Measurements from ENCODE around the gene CFAP157.

Gene CFAP157

DNA sequence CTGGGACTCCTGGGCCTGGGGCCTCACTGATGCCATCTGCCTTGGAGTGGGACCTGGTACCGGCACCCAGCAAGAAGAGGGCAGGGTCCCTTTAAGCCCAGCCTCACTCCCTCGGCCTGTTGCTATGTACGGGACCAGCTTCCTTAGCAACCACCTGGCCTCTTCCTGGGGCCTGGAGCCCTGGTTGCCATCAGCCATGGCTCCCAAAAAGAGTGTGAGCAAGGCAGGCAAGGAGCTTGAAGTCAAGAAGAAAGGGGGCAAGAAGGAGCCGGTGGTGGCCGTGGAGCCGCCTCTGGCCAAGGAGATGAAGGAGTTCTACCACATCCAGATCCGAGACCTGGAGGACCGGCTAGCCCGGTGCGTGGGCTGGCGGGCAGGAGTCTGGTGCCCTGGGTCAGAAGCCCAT is at the start of gene CFAP157:
TSS of gene CFAP157 (plus strand) at position 153 of the 406 bp plus-strand sequence. CDS start at position 197, 44 bp downstream.
- no peak for DNase-seq (ENCODE audit: low spot score)

- DNase-seq (ENCODE audit: low spot score) = no peak
These were observed 48.4 kb upstream of the CFAP157 start for GRCh38 chr9:127658428-127658827.

DNA sequence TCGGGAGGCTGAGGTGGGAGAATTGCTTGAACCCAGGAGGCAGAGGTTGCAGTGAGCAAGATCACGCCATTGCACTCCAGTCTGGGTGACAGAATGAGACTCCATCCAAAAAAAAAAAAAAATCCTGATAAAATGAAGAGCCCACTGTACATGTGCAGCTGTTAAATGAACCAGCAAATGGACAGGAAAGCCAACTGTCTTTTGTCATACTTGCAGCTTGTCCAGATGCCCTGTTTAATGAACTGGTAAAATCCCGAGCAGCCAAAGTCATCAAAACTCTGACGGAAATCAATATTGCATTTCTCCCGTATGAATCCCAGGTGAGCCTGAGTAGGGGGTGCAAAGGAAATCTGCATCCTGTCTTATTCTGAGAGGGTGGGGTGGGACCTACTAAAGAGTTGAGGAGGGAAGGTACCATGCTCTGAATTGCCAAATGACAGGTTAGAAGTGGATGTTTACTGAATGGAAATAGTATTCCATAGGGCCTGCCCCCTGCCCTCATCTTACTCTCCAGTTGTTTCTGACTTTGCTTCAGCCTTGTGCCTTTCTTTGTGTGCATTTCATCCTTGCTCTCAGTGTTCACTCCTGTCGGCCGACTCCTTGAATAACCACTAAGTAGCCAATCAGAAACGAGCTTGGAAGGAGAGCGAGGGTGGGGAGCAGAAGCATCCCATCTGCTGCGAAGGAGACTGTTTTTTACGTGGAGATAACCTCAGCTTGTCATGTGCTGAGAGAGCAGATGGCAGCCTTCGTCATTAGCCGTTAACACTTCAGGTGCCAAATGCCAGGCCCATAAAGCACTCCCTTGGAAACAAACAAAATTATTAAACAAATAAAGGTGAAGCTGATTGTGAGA is 45.7 kb upstream of the CFAP157 start:
- DNase-seq (ENCODE audit: low spot score) = no peak

DNA sequence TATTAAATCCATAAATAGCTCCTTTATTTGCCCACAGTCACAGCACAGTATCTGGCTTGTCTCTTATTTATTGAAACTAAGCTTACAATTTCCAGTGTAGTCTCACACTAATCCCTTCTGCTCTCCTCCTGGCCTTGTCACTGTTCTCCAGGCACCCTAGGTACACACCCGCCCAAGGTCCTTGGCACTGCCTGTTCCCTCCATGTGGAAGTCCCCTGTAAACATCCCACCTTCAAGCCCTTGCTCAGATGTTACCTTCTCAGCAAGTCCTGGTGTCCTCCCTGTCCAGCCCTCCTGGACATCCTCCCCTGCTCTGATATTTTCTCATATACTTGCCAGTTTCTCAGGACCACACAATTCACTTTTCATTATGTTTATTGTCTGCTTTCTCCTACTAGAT is 44.2 kb upstream of the CFAP157 start:
- no peak for DNase-seq (ENCODE audit: low spot score)

GRCh38 chr9:127664324-127664677 is 42.5 kb upstream of the CFAP157 start:
- DNase-seq (ENCODE audit: low spot score) = no peak

DNA sequence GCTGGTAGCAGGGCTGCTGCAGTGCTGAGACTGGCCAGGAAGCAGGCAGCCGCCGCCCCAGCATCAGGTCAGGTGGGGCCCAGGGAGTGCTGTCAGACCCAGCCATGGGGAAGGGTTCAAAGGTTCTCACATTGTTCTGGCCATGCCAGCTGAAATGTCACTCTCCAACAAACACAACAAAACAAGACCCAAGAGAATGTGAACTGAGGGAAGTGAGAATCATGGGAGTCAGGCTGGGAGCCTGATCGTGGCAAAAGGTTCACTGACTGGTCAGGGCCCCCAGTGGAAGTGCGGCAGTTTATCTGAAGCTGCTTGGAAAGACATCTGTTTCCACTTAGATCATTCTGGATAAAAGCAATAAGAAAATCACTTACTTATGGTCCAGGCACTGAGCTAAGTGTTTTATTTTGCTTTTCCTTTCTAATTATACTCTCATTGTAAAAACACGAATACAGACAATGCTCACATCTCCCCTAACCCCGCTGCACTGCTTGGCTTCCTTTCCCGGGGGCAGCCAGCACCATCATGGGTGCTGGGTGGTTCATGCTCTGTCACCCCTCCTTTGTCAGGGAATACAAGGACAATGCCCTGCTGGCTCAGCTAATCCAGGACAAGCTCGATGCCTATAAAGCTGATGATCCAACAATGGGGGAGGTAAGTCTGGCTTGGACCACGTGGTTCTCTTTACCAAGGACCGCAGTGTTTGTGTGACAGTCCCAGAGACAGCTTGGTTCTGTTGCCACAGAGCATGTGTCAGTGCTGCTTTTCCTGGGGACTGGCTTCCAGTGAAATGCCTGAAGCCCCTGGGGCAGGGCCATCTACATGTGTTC is 41.9 kb upstream of the CFAP157 start:
- DNase-seq (ENCODE audit: low spot score) = no peak

GRCh38 chr9:127667127-127667844 is 39.5 kb upstream of the CFAP157 start:
- no peak for DNase-seq (ENCODE audit: low spot score)

- DNase-seq (ENCODE audit: low spot score) = no peak
These were observed 38.9 kb upstream of the CFAP157 start for GRCh38 chr9:127667906-127668305.

GRCh38 chr9:127673234-127673633 is 33.6 kb upstream of the CFAP157 start:
- DNase-seq (ENCODE audit: low spot score) = no peak

- no peak for DNase-seq (ENCODE audit: low spot score)
These were observed 30.1 kb upstream of the CFAP157 start for GRCh38 chr9:127676638-127677037.

GRCh38 chr9:127679506-127679905 is 27.3 kb upstream of the CFAP157 start:
- DNase-seq (ENCODE audit: low spot score) = no peak

GRCh38 chr9:127680226-127680625 is 26.6 kb upstream of the CFAP157 start:
- no peak for DNase-seq (ENCODE audit: low spot score)

DNA sequence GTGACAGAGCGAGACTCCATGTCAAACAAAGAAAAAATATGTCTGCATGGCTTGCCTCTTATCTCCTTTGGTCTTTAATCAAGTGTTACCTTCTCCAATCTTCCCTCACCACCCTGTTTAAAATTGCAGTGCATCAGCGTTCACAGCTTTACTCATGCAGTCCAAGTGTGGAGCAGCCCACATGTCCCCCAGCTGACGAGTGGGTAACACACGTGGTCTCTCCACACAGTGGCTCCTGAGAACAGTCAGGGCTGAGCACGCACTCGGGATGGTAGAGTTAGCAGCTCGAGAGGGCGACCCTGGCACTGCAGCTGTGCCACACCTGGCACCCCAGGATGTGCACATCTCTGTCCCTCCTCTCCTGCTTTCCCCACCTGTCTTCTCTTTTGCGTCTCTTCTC is 25.9 kb upstream of the CFAP157 start:
- no peak for DNase-seq (ENCODE audit: low spot score)

DNA sequence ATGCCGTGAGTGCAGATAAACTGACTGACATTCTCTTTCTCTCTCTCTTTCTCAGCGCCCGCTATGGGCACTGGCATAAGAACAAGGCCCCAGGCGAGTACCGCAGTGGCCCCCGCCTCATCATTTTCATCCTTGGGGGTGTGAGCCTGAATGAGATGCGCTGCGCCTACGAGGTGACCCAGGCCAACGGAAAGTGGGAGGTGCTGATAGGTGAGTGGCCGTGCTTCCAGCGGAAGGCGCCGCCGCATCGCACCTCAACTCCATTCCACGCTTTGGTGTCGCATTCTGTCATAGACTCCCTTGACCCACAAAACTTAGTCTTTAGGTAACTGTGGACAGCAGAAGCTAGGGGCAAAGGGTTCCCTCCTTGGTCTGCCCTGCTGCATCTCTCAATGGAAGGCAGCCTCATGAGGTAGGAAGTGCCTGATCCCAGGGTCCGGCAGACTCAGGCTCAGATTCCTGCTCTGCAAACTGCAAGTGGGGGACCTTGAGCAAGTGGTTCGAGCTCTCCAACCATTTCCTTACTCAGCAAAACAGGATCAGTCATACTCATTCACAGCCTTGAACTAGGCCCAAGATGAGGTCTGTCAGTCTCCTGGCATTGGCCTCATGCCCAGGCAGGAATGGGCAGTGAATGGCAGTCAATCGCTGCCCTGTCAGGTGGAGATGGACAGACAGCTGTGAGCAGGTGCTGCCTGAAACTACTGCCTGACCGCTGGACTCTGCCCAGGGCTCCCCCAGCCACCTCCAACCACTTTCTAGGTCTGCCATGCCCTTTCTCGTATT is 24.2 kb upstream of the CFAP157 start:
- DNase-seq (ENCODE audit: low spot score) = no peak

GRCh38 chr9:127683723-127684122 is 23.1 kb upstream of the CFAP157 start:
- DNase-seq (ENCODE audit: low spot score) = no peak

GRCh38 chr9:127684576-127684975 is 22.2 kb upstream of the CFAP157 start:
- no peak for DNase-seq (ENCODE audit: low spot score)

DNA sequence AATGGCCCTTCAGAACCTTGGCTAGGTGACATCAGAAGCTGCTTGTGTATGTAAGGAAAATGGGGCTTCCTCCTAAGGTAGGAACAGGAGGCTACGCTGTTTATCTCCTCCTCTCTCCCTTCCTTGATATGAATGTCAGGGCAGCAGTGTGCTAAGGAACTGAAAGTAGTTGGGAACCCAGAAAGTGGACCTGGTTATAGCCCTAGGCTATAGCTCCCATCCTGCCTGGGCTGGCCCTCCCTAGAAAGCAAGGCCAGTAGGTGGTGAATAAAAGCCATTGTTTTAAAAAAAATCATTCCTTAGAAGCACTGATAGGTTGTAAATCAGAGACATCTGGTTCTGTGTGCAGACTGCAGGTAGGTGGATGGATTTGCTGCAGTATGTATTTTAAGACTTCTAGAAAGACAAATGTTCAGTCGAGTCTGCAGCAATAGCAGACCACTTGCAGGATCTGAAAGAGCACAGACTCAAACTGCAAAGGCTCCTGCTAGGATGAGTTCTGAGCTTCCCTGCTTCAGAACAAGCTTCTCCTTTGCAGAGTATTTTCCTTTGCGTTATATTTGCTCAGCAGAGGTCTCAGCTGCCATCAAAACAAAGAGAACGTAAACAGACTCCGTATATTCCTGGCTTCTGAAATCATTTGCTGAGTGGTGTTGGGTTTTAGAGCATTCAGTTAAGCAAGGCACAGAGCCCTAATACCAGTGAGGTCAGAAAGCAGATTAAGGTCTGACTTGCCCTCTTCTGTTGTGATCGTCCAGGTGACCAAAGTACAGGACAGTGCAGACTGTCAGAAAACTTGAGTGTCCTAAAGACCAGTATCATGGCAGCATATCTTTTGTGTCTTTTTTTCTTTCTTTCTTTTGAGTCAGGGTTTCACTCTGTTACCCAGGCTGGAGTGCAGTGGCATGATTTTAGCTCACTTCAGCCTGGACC is 20.1 kb upstream of the CFAP157 start:
- no peak for DNase-seq (ENCODE audit: low spot score)

GRCh38 chr9:127689329-127690000 is 17.3 kb upstream of the CFAP157 start:
- DNase-seq (ENCODE audit: low spot score) = no peak

DNA sequence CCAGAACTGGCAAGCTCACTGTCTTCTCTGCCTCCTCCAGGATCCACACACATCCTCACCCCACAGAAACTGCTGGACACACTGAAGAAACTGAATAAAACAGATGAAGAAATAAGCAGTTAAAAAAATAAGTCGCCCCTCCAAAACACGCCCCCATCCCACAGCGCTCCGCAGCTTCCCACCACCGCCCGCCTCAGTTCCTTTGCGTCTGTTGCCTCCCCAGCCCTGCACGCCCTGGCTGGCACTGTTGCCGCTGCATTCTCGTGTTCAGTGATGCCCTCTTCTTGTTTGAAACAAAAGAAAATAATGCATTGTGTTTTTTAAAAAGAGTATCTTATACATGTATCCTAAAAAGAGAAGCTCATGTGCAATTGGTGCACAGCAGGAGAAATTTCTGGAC is 16.1 kb upstream of the CFAP157 start:
- DNase-seq (ENCODE audit: low spot score) = no peak

DNA sequence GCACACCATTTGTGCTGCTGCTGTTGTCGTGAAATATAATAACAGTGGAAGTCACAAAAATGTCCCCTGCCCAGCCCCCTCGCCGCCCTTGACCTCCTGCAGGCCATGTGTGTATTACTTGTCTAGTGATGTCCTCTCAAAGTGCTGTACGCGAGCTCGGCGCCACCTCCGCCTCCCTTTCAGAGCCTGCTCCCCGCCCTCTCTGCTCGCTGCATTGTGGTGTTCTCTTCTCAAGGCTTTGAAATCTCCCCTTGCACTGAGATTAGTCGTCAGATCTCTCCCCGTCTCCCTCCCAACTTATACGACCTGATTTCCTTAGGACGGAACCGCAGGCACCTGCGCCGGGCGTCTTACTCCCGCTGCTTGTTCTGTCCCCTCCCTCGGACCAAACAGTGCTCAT is 14.7 kb upstream of the CFAP157 start:
- no peak for DNase-seq (ENCODE audit: low spot score)
